B cell (primary cell): ENCODE data around the gene BAIAP2L1. TPM values are rescaled to one million over a fixed set of nuclear protein-coding genes. Genes with fewer than 3 reads are reported as not detected.

Source experiments
- ATAC-seq: fragments of 200-7000 bp; cut with Tn5 transposase; one replicate; pipeline ENCODE4 v1.10.0; 2021; ENCODE audit warnings: low read depth, mild to moderate bottlenecking, moderate number of reproducible peaks, moderate library complexity
- CTCF ChIA-PET: fragments of 350-600 bp; sonication (Branson Sonifier 250); formaldehyde crosslinking; loops from one replicate; lab custom pipeline; 2021; ENCODE audit warnings: antibody characterized with exemption, inconsistent platforms; lab: Charles Lee
- POLR2A ChIA-PET: fragments of 350-600 bp; sonication (Branson Sonifier 250); formaldehyde crosslinking; loops from one replicate; lab custom pipeline; 2021; ENCODE audit warnings: antibody characterized with exemption; lab: Charles Lee
- DNase-seq: peaks from one replicate; pipeline ENCODE4 v3.0.0; 2013
- H2AFZ ChIP-seq: 2 replicates; pipeline ENCODE4 v1.6.1; 2012; ENCODE audit warnings: mild to moderate bottlenecking, low read depth, low read length; ENCODE audit not compliant: insufficient read depth, poor library complexity, severe bottlenecking
- H3K27ac ChIP-seq, 2 donors: 1 replicate in 1 of 2; 2 replicates in 1 of 2; pipeline ENCODE4 v1.5.1; 2012 to 2013; ENCODE audit warnings: low read length in 2 of 2, mild to moderate bottlenecking in 2 of 2, moderate library complexity in 1 of 2
- H3K27me3 ChIP-seq, 4 experiments: fragments of 200-600 bp in 1 of 4; sonication (generic) in 1 of 4; replicated peaks in 1 of 4; 1 replicate in 2 of 4; 2 replicates in 2 of 4; pipeline versions ENCODE4 v1.6.1 to v1.7.0; 2013 to 2016; ENCODE audit warnings: low read length in 3 of 4, mild to moderate bottlenecking in 2 of 4, mixed read lengths in 1 of 4, moderate library complexity in 1 of 4; ENCODE audit not compliant: insufficient read depth in 4 of 4, control insufficient read depth in 3 of 4; ENCODE audit errors: control extremely low read depth in 1 of 4
- H3K36me3 ChIP-seq, 2 experiments: replicated peaks in 1 of 2; 1 replicate in 1 of 2; 2 replicates in 1 of 2; pipeline versions ENCODE4 v1.6.1 to v1.7.1; 2013; ENCODE audit warnings: low read length in 1 of 2; ENCODE audit not compliant: insufficient read depth in 2 of 2, control insufficient read depth in 1 of 2; ENCODE audit errors: control extremely low read depth in 1 of 2, extremely low read depth in 1 of 2
- H3K4me1 ChIP-seq, 2 donors: fragments of 200-600 bp in 1 of 2; sonication (generic) in 1 of 2; 1 replicate in 1 of 2; 2 replicates in 1 of 2; pipeline versions ENCODE4 v1.5.1 to v1.6.1; 2013 to 2017; ENCODE audit warnings: low read length in 2 of 2; ENCODE audit not compliant: control insufficient read depth in 2 of 2, insufficient read depth in 2 of 2
- H3K4me2 ChIP-seq: replicated peaks from 2 replicates; pipeline ENCODE3; 2012; ENCODE audit warnings: mild to moderate bottlenecking, low read depth, low read length; ENCODE audit not compliant: poor library complexity, severe bottlenecking
- H3K4me3 ChIP-seq, 5 experiments: fragments of 200-600 bp in 1 of 5; sonication (generic) in 1 of 5; 1 replicate in 3 of 5; 2 replicates in 2 of 5; pipeline versions ENCODE4 v1.5.1 to v1.7.0; 2011 to 2016; ENCODE audit warnings: low read length in 4 of 5, mild to moderate bottlenecking in 4 of 5, low read depth in 2 of 5, control low read depth in 1 of 5, moderate library complexity in 1 of 5; ENCODE audit not compliant: insufficient read depth in 1 of 5; ENCODE audit errors: control extremely low read depth in 1 of 5, extremely low read depth in 1 of 5
- H3K79me2 ChIP-seq: fragments of 200-600 bp; sonication (generic); one replicate; pipeline ENCODE4 v1.6.0; 2016; ENCODE audit warnings: low read length; ENCODE audit not compliant: control insufficient read depth, insufficient read depth
- H3K9ac ChIP-seq: fragments of 200-600 bp; sonication (generic); 2 replicates; pipeline ENCODE4 v1.6.1; 2017; ENCODE audit warnings: mild to moderate bottlenecking, low read length, moderate library complexity
- H3K9me3 ChIP-seq, 3 donors: one replicate each; pipeline versions ENCODE4 v1.6.1 to v1.7.1; 2013; ENCODE audit warnings: low read length in 2 of 3; ENCODE audit not compliant: control insufficient read depth in 2 of 3, insufficient read depth in 1 of 3; ENCODE audit errors: control extremely low read depth in 1 of 3
- H4K20me1 ChIP-seq: 2 replicates; pipeline ENCODE4 v1.6.0; 2012; ENCODE audit warnings: mild to moderate bottlenecking, low read length; ENCODE audit not compliant: insufficient read depth, control insufficient read depth, poor library complexity, severe bottlenecking
- H3K27ac Mint-ChIP-seq: one replicate; pipeline ENCODE4 v1.8.0; 2021; ENCODE audit warnings: mixed read lengths
- H3K27me3 Mint-ChIP-seq: one replicate; pipeline ENCODE4 v1.8.0; 2021; ENCODE audit warnings: mixed read lengths
- H3K4me1 Mint-ChIP-seq: one replicate; pipeline ENCODE4 v1.8.0; 2021; ENCODE audit warnings: mixed read lengths
- H3K4me3 Mint-ChIP-seq: one replicate; pipeline ENCODE4 v1.8.0; 2021; ENCODE audit warnings: mixed read lengths
- H3K9me3 Mint-ChIP-seq: one replicate; pipeline ENCODE4 v1.8.0; 2022; ENCODE audit warnings: mixed read lengths; ENCODE audit not compliant: insufficient read depth
- CTCF ChIP-seq: fragments of 200-600 bp; IDR thresholded peaks from one replicate; pipeline ENCODE4 v1.8.0; 2022; ENCODE audit warnings: antibody characterized with exemption, mild to moderate bottlenecking
- EZH2 ChIP-seq: IDR thresholded peaks from 2 replicates; pipeline ENCODE4 v1.6.1; 2012; ENCODE audit warnings: borderline replicate concordance, low read depth, mild to moderate bottlenecking, moderate library complexity, low read length; ENCODE audit not compliant: insufficient read depth, poor library complexity, severe bottlenecking
- WGBS: methylation state at CpG from one replicate; pipeline ENCODE4 v1.1.5; 2013; ENCODE audit warnings: missing lambda C conversion rate; ENCODE audit not compliant: insufficient coverage; 5-methylcytosine and 5-hydroxymethylcytosine counted together
- intact Hi-C: fragments of 100-400 bp; cut with micrococcal nuclease; formaldehyde crosslinking; loops from one replicate; pipeline ENCODE4 v1.10.0; 2022
- polyA plus RNA-seq: library from polyadenylated mRNA; depleted of rRNA; stranded (reverse); fragments of >200 nt; gene quantifications from 2 replicates; pipeline ENCODE4 v1.2.3, GENCODE V29; 2012
- total RNA-seq, 2 donors: library from RNA; stranded (reverse); fragments of 120-200 nt in 1 of 2; gene quantifications; 1 replicate in 1 of 2; 2 replicates in 1 of 2; pipeline versions ENCODE4 v1.2.3 to v1.2.4, GENCODE V29; 2013 to 2022

BAIAP2L1 gene
- total and polyA plus RNA-seq, 2 donors (not counting 1 experiment from before 2014, with no cell fraction given), result 1.5 to 3.7 TPM

- H3K4me1 Mint-ChIP-seq, result no peaks in the 10 kb centered on the region
- Histone ChIP-seq H3K4me1 (no peaks in the 10 kb centered on the region), H3K9ac (no peak overlapping the region), H3K4me3 (no peak overlapping the region), H3K79me2 (no peaks in the 10 kb centered on the region), H4K20me1 (no peaks in the 10 kb centered on the region), H3K4me2 (no peak overlapping the region), H2AFZ (no peak overlapping the region), H3K36me3 (no peaks in the 10 kb centered on the region), H3K27ac (no peak overlapping the region), H3K27me3 (no peaks in the 10 kb centered on the region), H3K9me3 (no peaks in the 10 kb centered on the region)
- H3K9me3 Mint-ChIP-seq, result no peaks in the 10 kb centered on the region
- no peak overlapping the region for H3K27ac Mint-ChIP-seq
- H3K27me3 Mint-ChIP-seq, result peaks cover 9% of the 10 kb centered on the region
- ATAC-seq (no peak), DNase-seq (no peak)
- CTCF ChIA-PET, result no interaction called here
- intact Hi-C loops, result no loop called here
- no peak overlapping the region for H3K4me3 Mint-ChIP-seq
- POLR2A ChIA-PET, result no interaction called here
- no peak for TF ChIP-seq CTCF
- TF ChIP-seq EZH2, result no peak
- 88% methylated on average over 8 of the region's 11 CpGs for WGBS
Observed at GRCh38 chr7:98365863-98366561, 34.9 kb downstream of the BAIAP2L1 start.

GRCh38 chr7:98364220-98364619 lies 36.7 kb downstream of the BAIAP2L1 start:
- DNase-seq (no peak), ATAC-seq (no peak)
- no peak overlapping the region for H3K27ac Mint-ChIP-seq
- intact Hi-C loops, result no loop called here
- 88% methylated on average over 7 of the region's 8 CpGs for whole genome bisulfite sequencing
- Histone ChIP-seq H2AFZ (no peak overlapping the region), H3K27me3 (no peaks in the 10 kb centered on the region), H3K9ac (no peak overlapping the region), H3K4me2 (no peak overlapping the region), H3K4me3 (no peak overlapping the region), H3K4me1 (no peaks in the 10 kb centered on the region), H3K9me3 (no peaks in the 10 kb centered on the region), H3K36me3 (no peaks in the 10 kb centered on the region), H4K20me1 (no peaks in the 10 kb centered on the region), H3K79me2 (no peaks in the 10 kb centered on the region), H3K27ac (no peak overlapping the region)
- no peaks in the 10 kb centered on the region for H3K4me1 Mint-ChIP-seq
- H3K4me3 Mint-ChIP-seq, result no peak overlapping the region
- TF ChIP-seq CTCF (no peak), EZH2 (no peak)
- ChIA-PET CTCF (no interaction called here), POLR2A (no interaction called here)
- no peaks in the 10 kb centered on the region for H3K9me3 Mint-ChIP-seq
- H3K27me3 Mint-ChIP-seq, result peaks cover 9% of the 10 kb centered on the region
